ENCODE results near the gene PCED1A. TPM values are rescaled to one million over a fixed set of nuclear protein-coding genes. Genes with fewer than 3 reads are reported as not detected.
"Not testable (repeated sequence)": the region's sequence is repeated elsewhere in the genome, so short reads cannot be mapped to it uniquely, and the experiment has no call there.

The PCED1A gene
- total and polyA plus RNA-seq, 8 donors: 12.1 to 110 (median 15.6) TPM

DNA sequence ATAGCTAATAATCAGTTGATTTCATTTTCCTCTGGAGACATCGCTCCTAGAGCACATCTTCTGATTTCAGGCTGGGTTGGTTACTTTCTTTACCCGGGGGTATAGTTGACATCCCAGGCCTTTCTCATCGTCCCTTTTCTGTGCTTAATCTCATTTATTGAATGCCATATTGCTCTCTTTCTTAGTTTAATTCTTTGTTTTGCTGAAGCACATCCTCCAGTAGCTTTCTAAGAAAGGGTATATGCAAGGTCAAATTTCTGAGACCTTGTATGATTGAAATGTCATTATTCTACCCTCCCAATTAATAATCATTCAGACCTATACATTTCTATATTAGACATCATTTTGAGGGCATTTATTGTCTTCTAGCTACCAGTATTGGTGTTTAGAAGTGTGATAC, 28.3 kb downstream of the PCED1A start:
- TF ChIP-seq, protein P1, sequence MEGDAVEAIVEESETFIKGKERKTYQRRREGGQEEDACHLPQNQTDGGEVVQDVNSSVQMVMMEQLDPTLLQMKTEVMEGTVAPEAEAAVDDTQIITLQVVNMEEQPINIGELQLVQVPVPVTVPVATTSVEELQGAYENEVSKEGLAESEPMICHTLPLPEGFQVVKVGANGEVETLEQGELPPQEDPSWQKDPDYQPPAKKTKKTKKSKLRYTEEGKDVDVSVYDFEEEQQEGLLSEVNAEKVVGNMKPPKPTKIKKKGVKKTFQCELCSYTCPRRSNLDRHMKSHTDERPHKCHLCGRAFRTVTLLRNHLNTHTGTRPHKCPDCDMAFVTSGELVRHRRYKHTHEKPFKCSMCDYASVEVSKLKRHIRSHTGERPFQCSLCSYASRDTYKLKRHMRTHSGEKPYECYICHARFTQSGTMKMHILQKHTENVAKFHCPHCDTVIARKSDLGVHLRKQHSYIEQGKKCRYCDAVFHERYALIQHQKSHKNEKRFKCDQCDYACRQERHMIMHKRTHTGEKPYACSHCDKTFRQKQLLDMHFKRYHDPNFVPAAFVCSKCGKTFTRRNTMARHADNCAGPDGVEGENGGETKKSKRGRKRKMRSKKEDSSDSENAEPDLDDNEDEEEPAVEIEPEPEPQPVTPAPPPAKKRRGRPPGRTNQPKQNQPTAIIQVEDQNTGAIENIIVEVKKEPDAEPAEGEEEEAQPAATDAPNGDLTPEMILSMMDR (IDR thresholded peaks at IDR 0.05): no peak
- peaks cover 0 to 11% (median 0%) of the 10 kb centered on the region in 4 donors for H3K27me3 ChIP-seq
- intact Hi-C loops (cut with DNase I): no loop called here
- no peak for FAIRE-seq
- no peaks in the 10 kb centered on the region for H3K36me3 ChIP-seq
- no peak overlapping the region for H3K4me3 ChIP-seq
- ATAC-seq: no peak
- no peak for DNase-seq
- no peaks in the 10 kb centered on the region for H3K9me3 ChIP-seq
- 57 to 62% methylated on average over 3 of the region's 3 CpGs for WGBS, 2 donors
- no peak overlapping the region for H3K27ac ChIP-seq
- H3K4me1 ChIP-seq: no peaks in the 10 kb centered on the region

DNA sequence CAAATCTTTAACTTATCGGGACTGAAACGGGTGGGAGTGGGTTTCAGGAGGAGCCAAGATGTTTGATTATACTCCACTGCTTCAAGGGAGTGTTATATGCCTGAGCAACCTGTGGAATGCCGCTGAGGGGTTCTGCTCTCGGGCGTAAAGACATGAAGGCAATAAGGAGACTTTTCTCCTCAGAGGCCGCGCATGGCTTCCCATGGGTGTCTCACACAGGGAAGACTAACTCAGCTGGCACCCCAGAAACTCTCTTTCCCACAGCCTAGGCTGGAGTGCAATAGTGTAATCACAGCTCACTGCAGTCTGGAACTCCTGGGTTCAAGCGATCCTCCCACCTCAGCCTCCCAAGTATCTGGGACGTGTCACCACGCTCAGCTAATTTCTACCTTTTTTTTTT, 30.8 kb downstream of the PCED1A start:
- intact Hi-C loops (cut with DNase I): no loop called here
- TF ChIP-seq, protein P1 (IDR thresholded peaks at IDR 0.05): no peak
- Histone ChIP-seq H3K36me3 (no peaks in the 10 kb centered on the region), H3K27me3 (peaks cover 0 to 12% (median 3%) of the 10 kb centered on the region in 4 donors), H3K27ac (no peak overlapping the region), H3K4me1 (no peaks in the 10 kb centered on the region), H3K9me3 (no peaks in the 10 kb centered on the region), H3K4me3 (no peak overlapping the region)
- WGBS, 2 donors: 86 to 88% methylated on average over 10 of the region's 10 CpGs
- ATAC-seq (no peak), DNase-seq (no peak), FAIRE-seq (no peak)

DNA sequence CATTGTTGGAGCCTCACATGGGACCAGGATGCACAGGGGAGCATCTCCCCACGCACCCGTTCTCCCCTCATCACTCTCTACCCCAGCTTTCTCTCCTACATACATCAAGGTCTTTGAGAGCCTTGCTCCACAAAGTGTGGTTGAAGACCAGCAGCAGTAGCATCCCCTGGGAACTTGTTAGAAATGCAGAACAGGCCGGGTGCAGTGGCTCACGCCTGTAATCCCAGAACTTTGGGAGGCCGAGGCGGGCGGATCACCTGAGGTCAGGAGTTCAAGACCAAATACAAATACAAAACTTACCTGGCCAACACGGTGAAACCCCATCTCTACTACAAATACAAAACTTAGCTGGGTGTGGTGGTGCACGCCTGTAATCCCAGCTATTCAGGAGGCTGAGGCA, 32.5 kb downstream of the PCED1A start:
- intact Hi-C loops (cut with DNase I); DNase-seq: not testable (repeated sequence)

DNA sequence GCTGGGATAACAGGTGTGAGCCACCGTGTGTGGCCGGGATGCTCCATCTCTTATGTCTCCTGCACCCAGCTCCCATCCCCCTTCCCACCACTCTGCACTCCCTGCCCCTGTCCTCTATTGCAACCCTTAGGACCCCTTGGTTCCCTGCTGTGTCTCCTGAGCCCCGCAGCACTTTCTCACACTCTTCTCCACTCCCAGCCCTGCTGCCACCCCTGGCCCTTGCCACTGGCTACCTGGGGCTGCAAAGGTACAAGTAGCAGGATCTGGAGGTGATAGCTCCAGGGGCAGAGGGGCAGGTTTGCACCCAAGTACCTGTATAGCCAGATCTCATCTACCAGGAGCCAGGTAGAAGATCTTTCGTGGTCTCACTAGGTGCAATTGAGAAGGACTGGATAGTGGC, 33.4 kb downstream of the PCED1A start:
- no peak for ATAC-seq
- H3K27me3 ChIP-seq: peaks cover 0 to 12% (median 4%) of the 10 kb centered on the region in 4 donors
- 68 to 86% methylated on average over 4 of the region's 4 CpGs for WGBS, 2 donors

More for the DNA sequence above, 32.5 kb downstream of the PCED1A start:
- not testable (repeated sequence) for ATAC-seq, FAIRE-seq, H3K36me3 ChIP-seq, H3K9me3 ChIP-seq, H3K4me1 ChIP-seq, H3K27ac ChIP-seq, H3K4me3 ChIP-seq
- peaks cover 0 to 17% (median 3%) of the 10 kb centered on the region in 4 donors for H3K27me3 ChIP-seq
- WGBS, 2 donors: 61 to 71% methylated on average over 9 of the region's 9 CpGs

DNA sequence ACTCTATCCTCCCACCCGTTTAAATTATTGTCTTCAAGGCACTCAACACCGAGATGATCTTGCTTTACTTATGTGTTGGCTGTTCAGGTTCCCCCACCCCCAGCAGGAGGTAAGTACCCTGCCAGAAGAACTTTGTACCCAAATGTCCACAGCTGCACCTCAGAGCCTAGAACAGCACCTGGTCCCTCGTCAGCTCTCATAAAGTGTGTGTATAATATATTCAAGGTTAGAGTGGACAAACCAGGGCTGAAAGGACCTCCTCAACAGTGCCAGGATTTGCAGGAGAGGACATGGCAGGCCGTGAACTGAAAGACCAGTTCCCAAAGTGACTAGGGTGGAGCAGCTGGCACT, 34.1 kb downstream of the PCED1A start:
- FAIRE-seq: no peak
- H3K4me1 ChIP-seq: no peaks in the 10 kb centered on the region
- H3K4me3 ChIP-seq: no peak overlapping the region
- 15 to 18% methylated on average over 4 of the region's 4 CpGs for WGBS, 2 donors
- H3K36me3 ChIP-seq: no peaks in the 10 kb centered on the region
- DNase-seq: no peak
- intact Hi-C loops (cut with DNase I): no loop called here
- peak in 1 of 4 donors; percentile 15 for ATAC-seq
- no peak overlapping the region for H3K27ac ChIP-seq
- TF ChIP-seq, protein P1 (IDR thresholded peaks at IDR 0.05): no peak
- no peaks in the 10 kb centered on the region for H3K9me3 ChIP-seq
- H3K27me3 ChIP-seq: peaks cover 0 to 10% (median 4%) of the 10 kb centered on the region in 4 donors

More for the DNA sequence above, 33.4 kb downstream of the PCED1A start:
- H3K9me3 ChIP-seq: no peaks in the 10 kb centered on the region
- DNase-seq: no peak
- no peak overlapping the region for H3K27ac ChIP-seq
- intact Hi-C loops (cut with DNase I): no loop called here
- FAIRE-seq: no peak
- H3K4me1 ChIP-seq: no peaks in the 10 kb centered on the region
- no peak overlapping the region for H3K4me3 ChIP-seq
- no peaks in the 10 kb centered on the region for H3K36me3 ChIP-seq
- TF ChIP-seq, protein P1 (IDR thresholded peaks at IDR 0.05): no peak
